HG03460 (cell line): Measurements from ENCODE around the gene AFF2.

Source experiments
- ATAC-seq: cut with Tn5 transposase; IDR thresholded peaks from one replicate; pipeline ENCODE4 v1.9.1; 2021; ENCODE audit not compliant: unreplicated experiment

The AFF2 gene

GRCh38 chrX:148500423-148501385 lies at the start of gene AFF2:
AFF2 (plus strand) TSS chrX:148500617; CDS start chrX:148501098, 481 bp downstream.
- no peak for ATAC-seq

- ATAC-seq = no peak
Observed at GRCh38 chrX:148457279-148457678, 43.1 kb upstream of the AFF2 start.

GRCh38 chrX:148459343-148459742 lies 41.1 kb upstream of the AFF2 start:
- ATAC-seq = peak; percentile 88

GRCh38 chrX:148466292-148466691 lies 34.1 kb upstream of the AFF2 start:
- ATAC-seq = peak; percentile 93

- no peak for ATAC-seq
Observed at GRCh38 chrX:148470324-148470723, 30.1 kb upstream of the AFF2 start.

GRCh38 chrX:148474030-148474429 lies 26.4 kb upstream of the AFF2 start:
- ATAC-seq = no peak

- ATAC-seq = no peak
Observed at GRCh38 chrX:148492057-148492456, 8.4 kb upstream of the AFF2 start.

GRCh38 chrX:148495176-148495575 lies 5.2 kb upstream of the AFF2 start:
- ATAC-seq = no peak

- ATAC-seq = no peak
Observed at GRCh38 chrX:148498067-148498466, 2.4 kb upstream of the AFF2 start.

- no peak for ATAC-seq
Observed at GRCh38 chrX:148499638-148500422, 587 bp upstream of the AFF2 start.

- no peak for ATAC-seq
Observed at GRCh38 chrX:148501386-148502066, 1.1 kb downstream of the AFF2 start.

- no peak for ATAC-seq
Observed at GRCh38 chrX:148504506-148504905, 4.1 kb downstream of the AFF2 start.

- no peak for ATAC-seq
Observed at GRCh38 chrX:148507418-148507817, 7.0 kb downstream of the AFF2 start.

- ATAC-seq = no peak
Observed at GRCh38 chrX:148512453-148512852, 12.0 kb downstream of the AFF2 start.

- ATAC-seq = no peak
Observed at GRCh38 chrX:148513661-148514060, 13.2 kb downstream of the AFF2 start.

GRCh38 chrX:148517176-148517575 lies 16.8 kb downstream of the AFF2 start:
- ATAC-seq = no peak

- no peak for ATAC-seq
Observed at GRCh38 chrX:148522006-148522405, 21.6 kb downstream of the AFF2 start.

- no peak for ATAC-seq
Observed at GRCh38 chrX:148523303-148524080, 23.1 kb downstream of the AFF2 start.

- ATAC-seq = no peak
Observed at GRCh38 chrX:148530464-148531077, 30.2 kb downstream of the AFF2 start.

- ATAC-seq = no peak
Observed at GRCh38 chrX:148534291-148534690, 33.9 kb downstream of the AFF2 start.
